Mucosa of descending colon (tissue), 3 donors: Measurements from ENCODE around the gene ENOX1. TPM values are rescaled to one million over a fixed set of nuclear protein-coding genes. Genes with fewer than 3 reads are reported as not detected.

Experiments
- ATAC-seq: fragments of 200-7000 bp; cut with Tn5 transposase; one replicate; pipeline ENCODE4 v1.9.1; 2020; ENCODE audit warnings: mild to moderate bottlenecking, moderate library complexity
- DNase-seq, 3 donors: peaks; one replicate each; pipeline ENCODE4 v3.0.0-alpha.2; 2020
- H3K36me3 ChIP-seq: fragments of 200-600 bp; one replicate; pipeline ENCODE4 v1.8.0; 2021; ENCODE audit warnings: low read depth, mild to moderate bottlenecking
- H3K4me1 ChIP-seq: fragments of 200-600 bp; one replicate; pipeline ENCODE4 v1.8.0; 2021; ENCODE audit warnings: low read depth, mild to moderate bottlenecking
- H3K4me3 ChIP-seq: fragments of 200-600 bp; one replicate; pipeline ENCODE4 v1.8.0; 2021; ENCODE audit warnings: mild to moderate bottlenecking
- H3K9me3 ChIP-seq: fragments of 200-600 bp; one replicate; pipeline ENCODE4 v1.8.0; 2021; ENCODE audit warnings: mild to moderate bottlenecking
- CTCF ChIP-seq: fragments of 200-600 bp; IDR thresholded peaks from one replicate; pipeline ENCODE4 v1.8.0; 2022; ENCODE audit warnings: antibody characterized with exemption, mild to moderate bottlenecking
- intact Hi-C, 2 donors: fragments of 100-400 bp; cut with DNase I in 1 of 2; cut with micrococcal nuclease in 1 of 2; formaldehyde crosslinking; loops; one replicate each; pipeline versions ENCODE4 v1.11.0 to v1.11.1; 2022; cut with DNase I, micrococcal nuclease
- total RNA-seq, 3 donors: library from RNA; stranded (reverse); fragmentation: NEBNext Ultra II Directional in 2 of 3; extraction: Animal tissue kit (Norgen Biotek cat#: 25700) in 2 of 3; gene quantifications; one replicate each; pipeline versions ENCODE4 v1.2.1 to v1.2.4, GENCODE V29; 2021 to 2023
- donor health status: DM: no; HTN: no; CAD: no; lungs with moderate emphysema.
- donor health status: DM: no; HTN: no; CAD: no.
- donor health status: DM: no; HTN: yes; CAD: no.

Gene ENOX1
- total RNA-seq, 3 donors from 2014 or later, result 0.35 to 9.8 (median 1.2) TPM

DNA sequence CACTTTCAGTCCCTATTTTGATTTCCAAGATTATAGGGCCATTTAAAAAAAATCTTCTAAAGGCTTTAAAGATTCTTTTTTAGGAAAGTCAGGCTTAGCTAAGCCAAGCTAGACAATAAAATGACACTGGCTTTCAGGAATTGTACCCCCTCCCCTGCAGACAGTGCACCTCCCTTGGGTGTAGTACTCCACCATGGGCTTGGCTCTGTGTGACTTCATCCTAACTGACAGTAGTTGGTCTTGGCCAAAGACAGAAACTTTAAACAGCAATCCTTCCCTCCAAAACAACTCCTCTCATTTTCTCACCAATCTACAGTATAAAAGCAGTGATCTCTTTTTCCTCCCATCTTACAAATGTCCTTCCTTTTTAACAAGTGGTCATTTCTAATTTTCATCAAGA, 480.4 kb downstream of the ENOX1 start:
- intact Hi-C loops, result no loop called here
- no peak for TF ChIP-seq CTCF
- no peak for DNase-seq
- Histone ChIP-seq H3K4me3 (no peak overlapping the region), H3K4me1 (peaks cover 2% of the 10 kb centered on the region), H3K36me3 (no peaks in the 10 kb centered on the region), H3K9me3 (no peaks in the 10 kb centered on the region)
- ATAC-seq, result no peak

DNA sequence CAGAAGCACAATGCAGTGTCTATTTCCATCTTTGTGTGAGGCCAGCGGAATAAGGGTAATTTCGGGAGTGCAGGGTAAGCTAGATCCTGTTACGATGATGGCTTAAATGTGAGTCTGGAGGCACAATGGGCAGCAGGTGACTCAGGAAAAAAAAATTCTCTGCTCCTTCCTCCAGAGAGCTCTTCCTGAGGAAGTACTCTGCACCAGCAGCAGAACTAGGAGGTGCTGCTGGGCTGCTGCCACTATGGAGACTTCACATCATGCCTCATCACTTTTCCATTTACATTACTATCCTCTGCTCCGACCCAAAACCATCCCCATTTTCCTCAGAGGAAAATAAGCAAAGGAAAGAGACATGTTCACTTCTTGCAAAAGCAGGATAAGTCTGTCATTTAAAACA, 481.4 kb downstream of the ENOX1 start:
- Histone ChIP-seq H3K36me3 (no peaks in the 10 kb centered on the region), H3K9me3 (no peaks in the 10 kb centered on the region), H3K4me1 (peaks cover 2% of the 10 kb centered on the region), H3K4me3 (no peak overlapping the region)
- intact Hi-C loops, result no loop called here
- no peak for TF ChIP-seq CTCF
- ATAC-seq (no peak), DNase-seq (no peak)

- DNase-seq (no peak), ATAC-seq (no peak)
- Histone ChIP-seq H3K4me3 (no peak overlapping the region), H3K36me3 (no peaks in the 10 kb centered on the region), H3K9me3 (no peaks in the 10 kb centered on the region), H3K4me1 (peaks cover 2% of the 10 kb centered on the region)
- intact Hi-C loops, result no loop called here
- no peak for TF ChIP-seq CTCF
These were observed 481.8 kb downstream of the ENOX1 start for GRCh38 chr13:43304945-43305344.

DNA sequence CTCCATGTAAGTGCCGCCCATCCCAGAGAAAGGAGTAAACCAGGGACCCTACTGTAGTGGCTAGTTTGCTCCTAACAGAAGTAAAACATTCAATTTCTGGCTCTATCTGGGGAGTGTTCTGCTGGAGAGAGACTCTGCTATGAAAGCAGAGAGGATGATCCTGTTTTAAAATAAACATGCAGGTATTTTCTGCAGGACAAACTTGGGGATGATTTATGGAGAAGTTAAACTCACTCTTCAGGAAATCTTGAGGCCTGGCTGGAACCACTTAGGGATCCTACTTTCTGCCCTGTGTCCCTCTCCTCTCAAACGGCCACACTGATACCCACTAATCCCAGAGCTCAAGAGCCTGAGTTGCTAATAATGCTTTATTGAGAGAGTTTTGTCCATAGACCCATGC, 482.3 kb downstream of the ENOX1 start:
- no peak for TF ChIP-seq CTCF
- H3K36me3 ChIP-seq, result no peaks in the 10 kb centered on the region
- ATAC-seq, result no peak
- peaks cover 2% of the 10 kb centered on the region for H3K4me1 ChIP-seq
- no peaks in the 10 kb centered on the region for H3K9me3 ChIP-seq
- no peak for DNase-seq
- no peak overlapping the region for H3K4me3 ChIP-seq
- intact Hi-C loops, result no loop called here

DNA sequence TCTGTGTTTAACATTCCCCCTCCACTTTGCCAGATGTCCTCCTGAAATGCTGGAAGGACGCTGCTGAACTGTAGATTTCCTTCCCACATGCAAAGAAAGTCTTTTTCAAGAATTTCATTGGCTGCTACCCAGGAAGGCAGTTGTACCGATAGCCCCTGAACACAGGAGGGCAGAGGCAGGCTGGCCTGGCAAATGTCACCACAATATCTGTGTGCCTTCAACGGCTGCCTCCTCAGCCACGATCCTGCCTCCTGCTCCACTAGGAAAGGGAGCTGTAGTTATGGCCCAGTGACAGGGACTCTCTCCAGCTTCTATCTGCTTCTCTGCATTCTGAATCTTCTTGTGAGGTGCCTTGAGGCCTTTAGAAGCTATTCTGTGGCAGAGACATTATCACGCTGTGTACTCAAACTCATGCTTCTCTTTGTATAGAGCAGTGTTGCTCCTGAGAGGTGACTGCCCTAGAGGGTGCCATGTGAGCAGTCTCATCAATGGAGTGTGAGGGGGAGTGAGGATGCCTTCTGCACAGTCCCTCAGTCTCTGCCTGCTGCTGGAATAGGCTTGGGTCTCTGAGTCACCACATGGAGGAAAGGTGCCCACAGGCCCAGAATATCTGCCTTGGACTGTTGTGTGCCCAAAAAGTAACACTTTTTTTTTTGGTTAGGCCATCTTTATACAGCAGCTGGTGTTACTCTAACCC, 483.6 kb downstream of the ENOX1 start:
- intact Hi-C loops, result no loop called here
- DNase-seq (peak in 2 of 3 donors; percentile 27 to 33), ATAC-seq (peak; percentile 66)
- Histone ChIP-seq H3K9me3 (no peaks in the 10 kb centered on the region), H3K4me3 (no peak overlapping the region), H3K36me3 (no peaks in the 10 kb centered on the region), H3K4me1 (peaks cover 2% of the 10 kb centered on the region)
- no peak for TF ChIP-seq CTCF
